AG20443 (cell line): ENCODE results near the gene NMU.
"Not testable (repeated sequence)": the region's sequence is repeated elsewhere in the genome, so short reads cannot be mapped to it uniquely, and the experiment has no call there.

ENCODE experiments used
- DNase-seq: peaks from one replicate; pipeline ENCODE4 v3.0.0; 2012; ENCODE audit warnings: low spot score, mixed read lengths

The NMU gene

GRCh38 chr4:55624063-55624462 lies 12.0 kb downstream of the NMU start:
- not testable (repeated sequence) for DNase-seq

- no peak for DNase-seq
Observed at GRCh38 chr4:55618546-55619143, 17.5 kb downstream of the NMU start.

GRCh38 chr4:55617587-55618197 lies 18.4 kb downstream of the NMU start:
- no peak for DNase-seq

DNA sequence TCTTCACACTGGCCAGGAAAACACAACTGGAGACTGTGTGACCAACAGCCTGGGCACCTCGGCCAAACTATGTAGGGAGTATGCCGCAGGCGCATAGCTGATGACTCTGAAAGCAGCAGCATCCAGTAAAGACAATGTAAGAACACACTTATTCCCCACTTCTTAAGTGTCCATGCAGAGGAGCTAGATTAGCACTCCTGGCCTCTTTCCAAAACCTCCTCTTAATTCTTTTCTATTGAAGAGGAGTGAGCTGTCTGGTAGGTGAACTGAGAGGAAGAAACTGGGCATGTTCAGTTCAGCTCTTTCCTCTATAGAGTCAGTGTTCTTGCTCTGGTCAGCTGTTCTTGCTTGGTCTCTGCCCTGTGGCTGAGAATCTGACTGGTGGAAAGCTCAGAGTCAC lies 21.1 kb downstream of the NMU start:
- DNase-seq: no peak

DNA sequence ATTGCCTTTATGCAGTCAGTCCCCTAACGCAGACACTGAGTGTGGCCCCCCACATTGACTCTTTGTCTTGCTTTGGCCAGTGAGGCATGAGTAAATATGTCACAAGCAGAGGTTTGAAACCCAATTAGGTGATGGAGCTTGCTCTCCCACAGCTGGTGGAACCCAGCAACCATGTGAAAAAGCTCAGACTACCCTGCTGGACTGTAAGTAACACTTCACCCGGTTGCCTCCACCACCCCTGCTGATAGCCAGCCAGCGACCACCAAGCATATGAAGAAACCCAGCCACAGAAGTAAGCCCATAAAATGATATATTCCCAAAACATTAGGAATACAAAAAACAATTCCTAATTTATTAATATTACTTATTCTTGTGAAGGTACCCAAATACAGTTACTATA lies 22.5 kb downstream of the NMU start:
- DNase-seq: no peak

DNA sequence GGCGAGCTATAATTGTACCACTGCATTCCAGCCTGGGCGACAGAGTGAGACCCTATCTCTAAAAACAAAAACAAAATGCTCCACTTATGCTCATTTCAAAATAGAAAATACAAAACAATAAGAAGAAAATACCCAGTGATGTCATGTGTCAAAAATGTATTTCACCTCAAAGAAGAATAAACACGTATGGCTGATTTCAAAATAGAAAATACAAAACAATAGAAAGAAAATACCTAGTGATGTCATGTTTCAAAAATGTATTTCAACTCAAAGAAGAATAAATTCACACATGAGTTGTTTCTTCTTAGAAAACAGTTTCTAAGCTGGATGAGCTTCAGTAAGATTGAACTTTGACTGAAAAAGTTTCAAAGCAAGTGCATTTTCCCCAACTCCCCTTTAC lies 23.8 kb downstream of the NMU start:
- DNase-seq: no peak

GRCh38 chr4:55611358-55612059 lies 24.6 kb downstream of the NMU start:
- no peak for DNase-seq

- DNase-seq: no peak
Observed at GRCh38 chr4:55610381-55610780, 25.7 kb downstream of the NMU start.

GRCh38 chr4:55609393-55609866 lies 26.7 kb downstream of the NMU start:
- peak; percentile 67 for DNase-seq

GRCh38 chr4:55608591-55608990 lies 27.5 kb downstream of the NMU start:
- DNase-seq: no peak

GRCh38 chr4:55604996-55605395 lies 31.1 kb downstream of the NMU start:
- DNase-seq: no peak

- DNase-seq: no peak
Observed at GRCh38 chr4:55600640-55601039, 35.5 kb downstream of the NMU start.

DNA sequence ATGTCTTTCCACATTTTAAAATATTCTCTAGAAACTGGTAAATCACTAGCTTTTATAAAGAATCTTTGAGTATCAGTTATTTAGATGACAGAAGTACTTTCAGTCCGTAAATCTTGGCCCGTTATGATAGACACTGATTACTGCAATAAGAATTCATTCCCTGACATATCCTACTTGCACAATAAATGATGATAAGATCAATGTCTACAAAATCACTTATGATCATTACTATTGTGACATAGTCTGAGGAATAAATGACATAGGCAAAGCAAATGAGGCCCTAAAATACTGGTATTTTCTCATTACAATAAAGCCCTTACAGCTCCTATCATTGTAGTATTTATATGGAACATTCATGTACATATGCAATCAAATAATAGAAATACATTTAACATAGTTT lies 37.5 kb downstream of the NMU start:
- no peak for DNase-seq

DNA sequence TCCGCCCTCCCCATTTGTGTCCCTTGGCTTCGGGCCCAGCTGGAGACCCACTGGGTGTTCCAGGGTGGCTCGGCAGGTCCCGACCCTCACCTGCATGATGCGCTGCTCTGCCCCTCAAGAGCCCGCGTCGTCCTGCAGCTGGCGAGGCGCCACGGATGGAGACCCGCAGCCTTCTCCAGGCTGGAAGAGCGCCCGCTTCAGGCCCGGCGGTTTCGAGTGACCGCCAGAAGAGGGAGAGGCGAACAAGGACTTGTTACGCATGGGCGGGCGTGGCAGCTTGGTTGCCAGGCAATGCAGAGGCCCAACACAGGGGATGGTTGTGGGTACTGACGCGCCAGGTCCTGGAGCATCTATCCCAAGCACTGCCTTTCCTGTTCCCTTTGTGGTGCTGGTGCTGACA lies 44.1 kb downstream of the NMU start, which contains the start of gene PDCL2:
PDCL2 (minus strand) TSS at position 232 of the 400 bp plus-strand sequence; CDS start at position 96, 136 bp downstream.
- DNase-seq: no peak

DNA sequence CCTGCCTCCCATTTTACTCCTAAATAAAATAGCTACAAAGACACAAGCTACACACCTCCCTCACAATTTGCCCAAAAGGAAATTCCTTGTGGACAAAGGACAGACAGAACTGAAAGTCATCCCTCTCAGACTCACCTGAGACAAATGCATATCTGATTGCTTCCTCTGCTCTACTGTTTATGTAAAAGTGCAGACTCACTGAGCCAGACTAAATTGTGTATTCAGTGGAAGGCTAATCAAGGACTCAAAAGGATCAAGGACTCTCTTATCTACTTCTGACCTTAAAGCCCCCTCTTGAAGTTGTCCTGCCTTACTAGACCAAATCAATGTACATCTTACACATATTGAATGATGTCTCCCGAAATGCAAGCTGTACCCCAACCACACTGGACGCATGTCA lies 47.9 kb downstream of the NMU start:
- DNase-seq: no peak

DNA sequence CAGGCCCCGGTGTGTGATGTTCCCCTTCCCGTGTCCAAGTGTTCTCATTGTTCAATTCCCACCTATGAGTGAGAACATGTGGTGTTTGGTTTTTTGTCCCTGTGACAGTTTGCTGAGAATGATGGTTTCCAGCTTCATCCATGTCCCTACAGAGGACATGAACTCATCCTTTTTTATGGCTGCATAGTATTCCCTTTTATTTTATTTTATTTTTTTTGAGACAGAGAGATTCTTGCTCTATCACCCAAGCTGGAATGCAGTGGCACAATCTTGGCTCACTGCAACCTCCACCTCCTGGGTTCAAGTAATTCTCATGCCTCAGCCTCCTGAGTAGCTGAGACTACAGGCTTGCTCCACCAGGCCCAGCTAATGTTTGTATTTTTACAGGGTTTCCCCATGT lies 53.3 kb downstream of the NMU start:
- DNase-seq: not testable (repeated sequence)

- DNase-seq: no peak
Observed at GRCh38 chr4:55578341-55579010, 57.6 kb downstream of the NMU start.

- no peak for DNase-seq
Observed at GRCh38 chr4:55575513-55575912, 60.6 kb downstream of the NMU start.

DNA sequence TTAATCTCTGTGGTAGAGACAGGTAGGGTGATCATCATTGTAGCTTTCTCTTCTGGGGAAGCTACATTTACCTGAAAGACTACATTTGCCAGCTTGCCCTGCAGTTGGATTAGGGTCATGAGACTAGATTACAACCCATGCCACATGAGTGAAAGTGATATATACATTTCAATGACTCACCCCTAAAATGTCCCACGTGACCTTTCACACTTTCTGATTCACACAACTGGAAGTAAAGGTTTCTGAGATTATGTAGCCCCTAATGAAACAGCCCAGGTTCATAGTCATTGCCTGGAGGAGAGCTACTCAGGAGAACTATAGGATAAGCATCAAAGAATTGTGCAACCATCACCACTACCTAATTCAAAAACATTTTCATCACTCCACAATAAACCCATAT lies 61.8 kb downstream of the NMU start:
- DNase-seq: no peak

- DNase-seq: no peak
Observed at GRCh38 chr4:55571806-55572205, 64.3 kb downstream of the NMU start.

GRCh38 chr4:55568905-55569504 lies 67.1 kb downstream of the NMU start:
- no peak for DNase-seq

GRCh38 chr4:55561889-55562288 lies 74.2 kb downstream of the NMU start:
- DNase-seq: no peak
